ENCODE measurements around the gene DDIT3.
"Not testable (repeated sequence)": the region's sequence is repeated elsewhere in the genome, so short reads cannot be mapped to it uniquely, and the experiment has no call there.

DDIT3 gene

DNA sequence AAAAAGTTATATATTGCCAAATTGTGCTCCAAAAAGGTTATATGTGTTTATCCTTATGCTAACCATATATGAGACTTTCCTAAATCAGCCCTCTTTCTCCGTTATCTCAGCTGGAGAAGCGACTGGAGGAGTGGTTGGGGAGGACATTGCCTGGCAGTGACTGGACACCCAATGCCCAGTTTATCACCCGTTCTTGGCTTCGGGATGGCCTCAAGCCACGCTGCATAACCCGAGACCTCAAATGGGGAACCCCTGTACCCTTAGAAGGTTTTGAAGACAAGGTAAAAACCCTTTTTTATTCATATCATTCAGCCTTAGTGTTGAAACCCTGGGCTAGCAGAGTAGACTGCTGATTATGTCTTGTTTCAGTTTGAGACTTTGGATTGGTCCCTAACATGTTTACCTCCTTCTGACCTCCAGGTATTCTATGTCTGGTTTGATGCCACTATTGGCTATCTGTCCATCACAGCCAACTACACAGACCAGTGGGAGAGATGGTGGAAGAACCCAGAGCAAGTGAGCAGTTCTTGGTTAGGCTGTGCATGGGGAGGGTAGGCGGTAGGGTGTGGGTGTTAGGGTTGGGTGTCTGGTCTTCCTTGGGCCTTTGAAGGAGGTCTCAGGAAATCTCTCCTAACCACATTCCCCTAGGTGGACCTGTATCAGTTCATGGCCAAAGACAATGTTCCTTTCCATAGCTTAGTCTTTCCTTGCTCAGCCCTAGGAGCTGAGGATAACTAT is 8.6 kb downstream of the DDIT3 start:
- no peak for DNase-seq

DNA sequence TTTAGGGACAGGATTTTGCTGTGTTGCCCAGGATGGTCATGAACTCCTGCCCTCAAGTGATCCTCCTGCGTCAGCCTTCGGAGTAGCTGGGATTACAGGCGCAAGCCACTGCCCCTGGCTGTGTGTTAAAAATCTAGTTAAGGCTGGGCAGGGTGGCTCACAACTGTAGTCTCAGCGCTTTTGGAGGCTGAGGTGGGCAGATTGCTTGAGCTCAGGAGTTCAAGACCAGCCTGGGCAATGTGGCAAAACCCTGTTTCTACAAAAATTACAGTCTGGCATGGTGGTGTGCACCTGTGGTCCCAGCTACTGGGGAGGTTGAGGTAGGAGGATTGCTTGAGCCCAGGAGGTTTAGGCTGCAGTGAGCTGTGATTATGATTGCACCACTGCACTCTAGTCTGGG is 9.2 kb downstream of the DDIT3 start:
- DNase-seq = no peak

DNA sequence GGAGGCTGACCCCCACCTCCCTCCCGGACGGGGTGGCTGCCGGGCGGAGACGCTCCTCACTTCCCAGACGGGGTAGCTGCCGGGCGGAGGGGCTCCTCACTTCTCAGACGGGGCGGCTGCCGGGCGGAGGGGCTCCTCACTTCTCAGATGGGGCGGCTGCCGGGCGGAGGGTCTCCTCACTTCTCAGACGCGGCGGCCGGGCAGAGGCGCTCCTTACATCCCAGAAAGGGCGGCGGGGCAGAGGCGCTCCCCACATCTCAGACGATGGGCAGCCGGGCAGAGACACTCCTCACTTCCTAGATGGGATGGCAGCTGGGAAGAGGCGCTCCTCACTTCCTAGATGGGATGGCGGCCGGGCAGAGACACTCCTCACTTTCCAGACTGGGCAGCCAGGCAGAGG is 12.5 kb downstream of the DDIT3 start:
- not testable (repeated sequence) for DNase-seq

DNA sequence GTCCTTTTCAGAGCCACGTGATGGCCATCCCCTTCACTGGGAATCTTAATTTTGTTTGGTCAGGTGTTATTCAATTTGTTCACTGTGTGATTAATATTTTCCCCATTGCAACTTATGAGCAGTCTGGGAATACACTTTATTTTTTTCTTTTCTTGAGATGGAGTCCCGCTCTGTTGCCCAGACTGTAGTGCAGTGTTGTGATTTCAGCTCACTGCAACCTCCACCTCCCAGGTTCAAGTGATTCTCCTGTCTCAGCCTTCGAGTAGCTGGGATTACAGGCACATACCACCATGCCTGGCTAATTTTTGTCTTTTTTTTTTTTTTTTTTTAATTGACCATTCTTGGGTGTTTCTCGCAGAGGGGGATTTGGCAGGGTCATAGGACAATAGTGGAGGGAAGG is 13.8 kb downstream of the DDIT3 start:
- DNase-seq = not testable (repeated sequence)

DNA sequence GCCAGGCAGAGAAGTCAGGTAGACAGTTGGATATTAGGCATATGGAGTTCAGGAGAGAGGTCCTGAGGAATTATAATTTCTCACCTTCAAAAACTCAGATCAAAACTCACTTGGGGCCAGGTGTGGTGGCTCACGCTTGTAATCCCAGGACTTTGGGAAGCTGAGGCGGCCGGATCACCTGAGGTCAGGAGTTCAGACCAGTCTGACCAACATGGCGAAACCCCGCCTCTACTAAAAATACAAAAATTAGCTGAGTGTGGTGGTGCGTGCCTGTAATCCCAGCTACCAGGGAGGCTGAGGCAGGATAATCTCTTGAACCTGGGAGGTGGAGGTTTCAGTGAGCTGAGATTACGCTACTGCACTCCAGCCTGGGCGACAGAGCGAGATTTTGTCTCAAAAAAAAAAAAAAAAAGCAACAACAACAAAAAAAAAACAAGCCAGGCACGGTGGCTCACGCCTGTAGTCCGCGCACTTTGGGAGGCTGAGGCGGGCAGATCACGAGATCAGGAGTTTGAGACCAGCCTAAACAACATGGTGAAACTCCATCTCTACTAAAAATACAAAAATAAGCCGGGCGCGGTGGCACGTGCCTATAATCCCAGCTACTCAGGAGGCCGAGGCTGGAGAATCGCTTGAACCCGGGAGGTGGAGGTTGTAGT is 17.9 kb downstream of the DDIT3 start:
- not testable (repeated sequence) for DNase-seq

DNA sequence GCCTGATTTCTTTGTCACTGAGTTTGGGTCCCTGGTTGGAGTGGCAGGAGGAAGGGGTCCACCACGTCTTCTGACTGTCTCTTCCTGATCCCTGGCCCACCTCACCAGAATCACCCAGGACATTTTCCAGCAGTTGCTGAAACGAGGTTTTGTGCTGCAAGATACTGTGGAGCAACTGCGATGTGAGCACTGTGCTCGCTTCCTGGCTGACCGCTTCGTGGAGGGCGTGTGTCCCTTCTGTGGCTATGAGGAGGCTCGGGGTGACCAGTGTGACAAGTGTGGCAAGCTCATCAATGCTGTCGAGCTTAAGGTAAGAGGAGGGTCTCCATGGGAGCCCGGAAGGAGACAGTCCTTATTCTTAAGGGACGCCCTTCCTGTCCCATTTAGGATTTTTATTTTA is 20.1 kb downstream of the DDIT3 start:
- no peak for DNase-seq

DNA sequence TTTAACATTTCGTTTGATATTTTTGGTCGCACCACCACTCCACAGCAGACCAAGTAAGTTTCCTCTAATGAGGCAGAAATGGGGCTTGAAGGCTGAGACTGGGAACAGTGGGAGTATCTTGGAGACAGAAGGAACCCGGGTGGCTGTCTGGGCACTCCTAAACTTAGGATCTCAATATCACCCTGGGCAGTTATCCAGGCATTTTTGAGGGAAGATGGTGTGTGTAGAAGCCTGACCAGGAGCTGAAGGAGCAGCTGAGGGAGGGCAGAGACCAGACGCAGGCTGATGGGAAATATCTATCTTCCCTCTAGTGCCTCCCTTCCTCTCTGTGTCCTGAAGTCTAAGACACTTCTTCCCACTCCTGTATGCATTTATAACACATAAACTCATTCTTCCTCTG is 21.7 kb downstream of the DDIT3 start:
- no peak for DNase-seq

DNA sequence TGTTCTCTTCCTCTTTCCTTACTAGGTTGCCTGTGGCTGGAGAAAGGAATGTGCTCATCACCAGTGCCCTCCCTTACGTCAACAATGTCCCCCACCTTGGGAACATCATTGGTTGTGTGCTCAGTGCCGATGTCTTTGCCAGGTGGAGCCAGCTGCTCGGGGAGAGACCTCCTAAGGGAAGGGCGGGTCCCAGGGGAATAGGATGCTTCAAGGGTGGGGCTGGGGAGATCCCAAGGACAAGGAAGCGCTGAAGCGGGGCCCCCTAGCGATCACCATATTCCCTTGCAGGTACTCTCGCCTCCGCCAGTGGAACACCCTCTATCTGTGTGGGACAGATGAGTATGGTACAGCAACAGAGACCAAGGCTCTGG is 22.2 kb downstream of the DDIT3 start:
- no peak for DNase-seq

DNA sequence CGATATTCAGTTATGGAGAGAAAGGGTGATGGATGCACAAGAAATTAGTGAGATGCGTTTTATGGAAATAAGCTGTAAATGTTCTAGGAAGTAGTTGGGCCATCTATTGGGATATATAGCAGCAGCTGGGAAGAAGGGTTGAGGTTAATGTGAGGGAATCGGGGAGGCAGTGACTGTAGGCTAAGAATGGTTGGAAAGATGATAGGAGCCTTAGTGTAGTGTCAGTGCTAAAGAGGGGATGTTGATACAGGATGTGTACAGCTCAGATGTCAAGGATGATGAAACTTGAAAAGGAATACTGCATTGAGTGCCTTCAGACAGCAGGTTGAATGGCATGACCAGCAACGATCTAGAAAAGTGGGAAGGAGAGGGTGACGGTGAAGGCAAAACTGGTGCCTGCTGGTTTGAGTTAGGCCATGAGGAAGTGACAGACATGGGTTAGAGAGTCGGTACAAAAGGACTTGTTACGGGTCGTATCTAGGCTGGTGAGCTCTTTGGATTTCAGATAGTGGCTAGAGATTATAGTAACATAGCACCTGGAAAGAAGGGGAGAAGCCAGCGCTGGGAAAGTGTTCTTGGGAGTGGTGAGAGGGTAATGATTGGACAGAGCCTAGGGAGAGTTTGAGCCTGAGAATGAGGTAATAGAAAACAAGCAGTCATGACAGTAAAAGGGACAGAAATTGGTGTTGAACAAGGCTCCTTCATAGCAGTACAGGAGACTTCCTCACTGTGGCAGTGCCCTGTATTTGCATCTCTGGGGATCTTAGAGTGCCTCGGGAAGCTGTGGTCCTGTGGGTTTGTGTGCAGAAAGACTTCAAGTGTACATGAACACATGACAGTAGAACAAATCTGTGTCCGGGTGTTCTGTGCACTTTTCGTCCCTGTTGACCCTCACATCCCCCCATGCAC is 22.8 kb downstream of the DDIT3 start:
- no peak for DNase-seq

DNA sequence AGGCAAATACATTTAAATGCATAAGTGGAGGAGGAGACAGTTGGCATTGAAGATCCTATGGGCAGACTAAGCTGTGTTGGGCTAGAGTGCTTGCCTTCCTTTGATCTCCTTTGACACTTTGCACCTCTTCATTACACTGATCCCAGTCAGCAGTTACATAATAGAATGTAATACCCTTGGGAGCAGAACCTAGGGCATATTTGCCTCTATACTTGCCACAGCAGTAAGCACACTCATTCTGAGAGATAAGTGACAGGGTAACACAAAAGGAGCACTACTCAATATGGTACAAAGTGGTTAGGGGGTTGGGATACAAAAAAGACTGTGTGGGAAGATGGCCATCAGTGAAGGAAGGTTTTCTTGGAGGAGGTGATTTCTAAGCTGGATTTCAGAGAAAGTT is 23.5 kb downstream of the DDIT3 start:
- no peak for DNase-seq

DNA sequence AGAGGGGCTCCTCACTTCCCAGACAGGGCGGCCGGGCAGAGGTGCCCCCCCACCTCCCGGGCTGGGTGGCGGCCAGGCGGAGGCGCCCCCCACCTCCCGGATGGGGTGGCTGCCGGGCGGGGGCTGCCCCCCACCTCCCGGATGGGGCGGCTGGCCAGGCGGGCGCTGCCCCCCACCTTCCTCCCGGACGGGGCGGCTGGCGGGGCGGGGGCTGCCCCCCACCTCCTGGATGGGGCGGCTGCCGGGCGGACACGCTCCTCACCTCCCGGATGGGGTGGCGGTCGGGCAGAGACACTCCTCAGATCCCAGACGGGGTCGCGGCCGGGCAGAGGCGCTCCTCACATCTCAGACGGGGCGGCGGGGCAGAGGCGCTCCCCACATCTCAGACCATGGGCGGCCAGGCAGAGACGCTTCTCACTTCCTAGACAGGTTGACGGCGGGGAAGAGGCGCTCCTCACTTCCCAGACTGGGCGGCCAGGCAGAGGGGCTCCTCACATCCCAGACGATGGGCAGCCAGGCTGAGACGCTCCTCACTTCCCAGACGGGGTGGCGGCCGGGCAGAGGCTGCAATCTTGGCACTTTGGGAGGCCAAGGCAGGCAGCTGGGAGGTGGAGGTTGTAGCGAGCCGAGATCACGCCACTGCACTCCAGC is 25.1 kb downstream of the DDIT3 start:
- not testable (repeated sequence) for DNase-seq

DNA sequence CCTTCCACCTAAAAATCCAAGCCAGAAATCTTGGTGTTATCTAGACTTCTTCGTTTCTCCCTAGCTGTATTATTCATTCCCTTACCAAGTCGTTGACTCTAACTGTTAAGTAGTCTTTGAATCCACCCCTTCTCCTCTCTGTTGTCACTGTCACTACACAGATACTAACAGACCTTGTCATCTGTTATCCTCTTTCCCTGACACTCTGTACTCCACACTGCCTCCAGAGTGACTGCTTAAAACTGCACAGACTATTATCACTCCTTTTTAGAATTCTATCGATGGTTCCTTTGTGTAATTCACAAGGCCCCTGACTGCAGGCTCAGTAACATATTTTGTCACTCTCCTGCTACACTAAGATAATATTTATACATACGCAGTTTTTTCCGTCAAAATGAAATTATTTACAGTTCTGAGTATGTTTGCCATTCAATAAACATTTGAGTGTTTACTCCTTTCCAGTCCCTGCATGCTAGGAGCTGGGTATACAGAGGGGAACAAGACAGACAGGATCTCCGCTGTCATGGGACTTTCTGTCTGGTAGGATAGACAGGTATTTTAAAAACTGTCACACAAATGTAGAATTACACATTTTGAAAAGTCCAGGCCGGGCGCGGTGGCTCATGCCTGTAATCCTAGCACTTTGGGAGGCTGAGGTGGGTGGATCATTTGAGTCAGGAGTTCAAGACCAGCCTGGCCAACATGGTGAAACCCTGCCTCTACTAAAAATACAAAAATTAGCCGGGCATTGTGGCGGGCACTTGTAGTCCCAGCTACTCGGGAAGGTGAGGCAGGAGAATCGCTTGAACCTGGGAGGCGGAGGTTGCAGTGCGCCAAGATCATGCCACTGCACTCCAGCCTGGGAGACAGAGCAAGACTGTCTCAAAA is 28.7 kb downstream of the DDIT3 start:
- DNase-seq = no peak

DNA sequence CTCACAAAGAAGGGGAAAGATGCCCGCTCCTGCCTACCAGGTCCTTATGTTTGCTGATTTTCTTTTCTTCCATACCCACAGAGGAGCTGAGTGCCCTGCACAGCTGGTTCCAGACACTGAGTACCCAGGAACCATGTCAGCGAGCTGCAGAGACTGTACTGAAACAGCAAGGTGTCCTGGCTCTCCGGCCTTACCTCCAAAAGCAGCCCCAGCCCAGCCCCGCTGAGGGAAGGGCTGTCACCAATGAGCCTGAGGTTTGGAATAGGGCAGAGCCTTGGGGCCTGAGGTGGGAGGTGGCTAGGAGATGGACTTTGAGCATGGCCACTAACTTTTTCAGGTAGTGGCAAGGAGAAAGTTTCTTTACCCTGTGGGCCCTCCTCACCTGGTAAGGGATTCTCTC is 30.2 kb downstream of the DDIT3 start:
- no peak for DNase-seq

DNA sequence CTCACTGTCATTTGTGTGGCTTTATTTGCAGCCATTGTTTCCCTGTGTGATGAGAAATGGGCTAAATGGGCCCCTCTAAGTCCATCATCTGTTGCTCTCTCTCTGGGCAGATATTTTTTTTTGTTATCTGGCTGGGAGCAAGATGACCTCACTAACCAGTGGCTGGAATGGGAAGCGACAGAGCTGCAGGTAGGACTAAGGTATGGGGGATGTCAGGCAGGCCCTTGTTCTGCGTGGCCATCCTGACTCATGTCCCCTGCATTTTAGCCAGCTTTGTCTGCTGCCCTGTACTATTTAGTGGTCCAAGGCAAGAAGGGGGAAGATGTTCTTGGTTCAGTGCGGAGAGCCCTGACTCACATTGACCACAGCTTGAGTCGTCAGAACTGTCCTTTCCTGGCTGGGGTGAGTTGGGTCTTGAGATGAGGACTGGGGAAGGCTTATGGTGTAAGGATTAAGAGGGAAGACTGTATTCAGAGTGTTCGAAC is 31.1 kb downstream of the DDIT3 start:
- no peak for DNase-seq

DNA sequence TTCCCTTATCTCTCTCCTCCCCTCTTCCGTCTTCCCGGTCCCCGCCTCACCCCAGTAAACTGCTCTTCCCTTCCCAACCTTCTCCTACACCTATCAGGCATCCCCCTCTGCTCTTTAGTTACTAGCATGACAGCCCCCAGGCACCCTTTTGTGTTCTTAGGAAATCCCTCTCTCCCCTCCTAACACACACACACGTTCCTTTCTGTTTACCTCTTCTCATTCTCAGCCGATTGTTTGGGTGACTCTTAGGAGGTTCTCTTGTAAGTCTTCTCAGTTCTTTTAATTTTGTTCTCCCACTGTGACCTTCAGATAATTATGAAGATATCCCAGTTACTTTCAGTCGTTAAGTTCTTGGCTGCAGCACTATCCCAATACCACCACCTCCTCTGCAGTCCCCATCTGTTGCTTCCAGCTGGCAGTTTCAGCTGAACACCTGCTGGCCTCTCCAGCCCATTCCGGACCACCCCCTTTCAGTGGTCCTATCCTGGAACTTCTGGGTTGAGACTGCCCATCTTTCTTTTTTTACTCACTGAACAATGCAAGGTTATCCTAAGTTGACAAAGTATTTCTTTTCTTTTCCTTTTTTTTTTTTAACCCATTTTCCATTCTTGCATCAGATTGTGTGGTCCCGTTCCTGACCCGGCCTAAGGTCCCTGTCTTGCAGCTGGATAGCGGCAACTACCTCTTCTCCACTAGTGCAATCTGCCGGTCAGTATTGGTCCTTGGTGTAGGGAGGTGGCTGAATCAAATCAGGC is 31.7 kb downstream of the DDIT3 start:
- DNase-seq = no peak

DNA sequence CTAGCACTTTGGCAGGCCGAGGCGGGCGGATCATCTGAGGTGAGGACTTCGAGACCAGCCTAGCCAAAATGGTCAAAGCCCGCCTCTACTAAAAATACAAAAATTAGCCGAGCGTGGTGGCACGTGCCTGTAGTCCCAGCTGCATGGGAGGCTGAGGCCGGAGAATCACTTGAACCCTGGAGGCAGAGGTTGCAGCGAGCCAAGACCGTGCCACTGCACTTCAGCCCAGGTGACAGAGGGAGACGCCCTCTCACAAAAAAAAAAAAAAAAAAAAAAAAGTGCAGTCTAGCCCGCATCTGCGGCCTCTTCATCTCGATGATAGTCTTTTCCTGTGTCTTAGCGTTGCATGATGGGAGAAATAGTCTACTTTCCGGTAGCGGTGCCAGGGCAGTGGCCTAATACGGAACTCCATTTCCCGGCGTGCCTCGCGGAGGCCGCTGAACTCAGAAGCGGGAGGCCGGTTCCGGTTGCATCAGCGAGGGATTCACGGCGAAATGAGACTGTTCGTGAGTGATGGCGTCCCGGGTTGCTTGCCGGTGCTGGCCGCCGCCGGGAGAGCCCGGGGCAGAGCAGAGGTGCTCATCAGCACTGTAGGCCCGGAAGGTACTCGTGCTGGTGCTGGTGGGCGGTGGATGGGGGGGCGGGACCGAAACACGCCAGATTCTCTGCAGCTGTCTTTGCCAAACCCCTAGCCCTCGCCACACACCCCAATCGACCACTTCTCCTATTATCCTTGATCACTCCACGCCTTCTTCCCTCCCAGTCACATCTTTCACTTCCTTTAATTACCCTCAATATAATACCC is 32.5 kb downstream of the DDIT3 start, which contains the start of gene MARS1:
TSS of gene MARS1 (plus strand) at position 472 of the 805 bp plus-strand sequence. CDS start at position 495, 23 bp downstream.
- DNase-seq = peak; percentile 94 to 95

DNA sequence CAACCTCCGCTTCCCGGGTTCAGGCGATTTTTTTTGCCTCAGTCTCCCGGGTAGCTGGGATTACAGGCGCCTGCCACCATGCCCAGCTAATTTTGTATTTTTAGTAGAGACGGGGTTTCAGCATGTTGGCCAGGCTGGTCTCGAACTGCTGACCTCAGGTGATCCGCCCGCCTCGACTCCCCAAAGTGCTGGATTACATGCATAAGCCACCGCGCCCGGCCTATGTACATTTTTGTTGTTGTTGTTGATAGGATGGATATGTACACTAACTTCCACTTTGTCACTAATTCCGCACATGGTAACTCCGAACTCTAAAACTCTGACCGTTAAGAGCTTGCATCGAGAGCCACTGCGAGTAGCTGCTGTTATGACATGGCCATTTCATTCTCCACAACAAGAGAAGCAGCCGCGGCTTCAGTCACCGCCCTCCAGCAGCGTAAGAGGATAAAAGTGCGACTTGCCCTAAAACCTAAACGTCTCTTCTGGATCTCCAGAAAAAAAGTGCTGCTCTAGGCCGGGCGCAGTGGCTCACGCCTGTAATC is 33.2 kb downstream of the DDIT3 start:
- no peak for DNase-seq

DNA sequence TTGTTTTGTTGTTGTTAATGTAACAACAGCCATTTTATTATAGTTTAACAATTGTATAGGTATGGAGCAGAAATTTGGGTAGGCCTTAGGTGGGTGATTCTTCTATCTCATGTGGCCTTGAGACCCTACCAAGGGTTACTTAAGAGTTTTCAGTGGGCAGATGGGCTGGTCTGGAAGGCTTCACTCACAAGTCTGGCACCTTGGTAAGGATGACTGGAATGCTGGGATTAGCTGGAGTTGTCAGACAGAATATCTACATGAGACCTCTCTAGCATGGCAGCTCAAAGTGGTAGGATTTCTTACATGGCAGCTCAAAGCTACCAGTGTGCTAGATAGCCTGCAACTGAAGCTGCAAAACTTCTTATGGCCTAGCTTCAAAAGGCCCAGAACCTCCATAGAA is 34.6 kb downstream of the DDIT3 start:
- no peak for DNase-seq

DNA sequence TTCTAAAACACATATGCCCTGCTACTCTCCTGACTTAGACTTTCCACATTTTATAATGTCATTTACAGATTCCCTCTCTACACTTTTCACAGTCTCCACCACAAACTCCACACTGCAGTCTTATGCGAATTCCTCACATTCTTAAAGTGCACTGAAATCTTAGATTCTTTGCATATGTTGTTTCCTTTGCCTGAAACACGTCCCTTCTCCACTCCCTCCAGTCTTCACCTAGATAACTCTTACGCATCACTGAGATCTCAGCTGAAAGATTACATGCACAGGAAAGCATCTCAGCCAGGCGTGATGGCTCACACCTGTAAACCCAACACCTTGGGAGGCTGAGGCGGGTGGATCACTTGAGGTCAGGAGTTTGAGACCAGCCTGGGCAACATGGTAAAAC is 36.8 kb downstream of the DDIT3 start:
- no peak for DNase-seq

DNA sequence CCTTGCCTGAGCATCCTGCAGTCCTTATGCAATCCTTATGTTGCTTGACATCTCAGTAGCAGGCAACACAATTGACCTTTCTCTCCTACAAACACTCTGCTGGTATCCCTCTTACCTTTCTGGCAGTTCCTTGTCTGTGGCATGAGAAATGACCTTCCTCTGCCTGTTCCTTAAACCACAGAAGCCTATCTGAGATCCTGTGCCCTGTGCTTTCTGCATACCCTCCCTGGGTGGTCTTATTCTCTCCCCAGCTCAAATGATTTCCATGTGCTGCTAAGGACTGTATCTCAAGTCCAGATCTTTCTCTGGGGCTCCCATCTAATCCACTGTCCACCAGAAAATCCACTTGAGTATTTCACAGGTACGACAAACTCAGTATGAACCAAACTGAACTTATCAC is 38.6 kb downstream of the DDIT3 start:
- no peak for DNase-seq
